GM10248 (cell line): Measurements from ENCODE around the gene FAM118B.
A peak's percentile ranks its signal among the peaks of the same experiment; 100 is the strongest.

ENCODE experiments used
- CTCF ChIA-PET: fragments of 300-600 bp; sonication (Branson Sonifier 250); formaldehyde crosslinking; extraction: SDS; loops from one replicate; lab custom pipeline; 2021; ENCODE audit warnings: antibody characterized with exemption; lab: Yijun Ruan, JAX
- POLR2A ChIA-PET: fragments of 350-650 bp; sonication (Branson Sonifier 250); formaldehyde crosslinking; extraction: SDS; loops from one replicate; lab custom pipeline; 2020; ENCODE audit warnings: antibody characterized with exemption; lab: Yijun Ruan, JAX
- DNase-seq: peaks from one replicate; pipeline ENCODE4 v3.0.0; 2012; ENCODE audit errors: extremely low spot score
- TF ChIP-seq, protein P1 (sequence below): IDR thresholded peaks from 2 replicates; pipeline ENCODE4 v1.5.1; 2012; ENCODE audit warnings: mild to moderate bottlenecking, low read depth; ENCODE audit errors: extremely low read depth, missing control alignments, control extremely low read depth

Gene FAM118B

DNA sequence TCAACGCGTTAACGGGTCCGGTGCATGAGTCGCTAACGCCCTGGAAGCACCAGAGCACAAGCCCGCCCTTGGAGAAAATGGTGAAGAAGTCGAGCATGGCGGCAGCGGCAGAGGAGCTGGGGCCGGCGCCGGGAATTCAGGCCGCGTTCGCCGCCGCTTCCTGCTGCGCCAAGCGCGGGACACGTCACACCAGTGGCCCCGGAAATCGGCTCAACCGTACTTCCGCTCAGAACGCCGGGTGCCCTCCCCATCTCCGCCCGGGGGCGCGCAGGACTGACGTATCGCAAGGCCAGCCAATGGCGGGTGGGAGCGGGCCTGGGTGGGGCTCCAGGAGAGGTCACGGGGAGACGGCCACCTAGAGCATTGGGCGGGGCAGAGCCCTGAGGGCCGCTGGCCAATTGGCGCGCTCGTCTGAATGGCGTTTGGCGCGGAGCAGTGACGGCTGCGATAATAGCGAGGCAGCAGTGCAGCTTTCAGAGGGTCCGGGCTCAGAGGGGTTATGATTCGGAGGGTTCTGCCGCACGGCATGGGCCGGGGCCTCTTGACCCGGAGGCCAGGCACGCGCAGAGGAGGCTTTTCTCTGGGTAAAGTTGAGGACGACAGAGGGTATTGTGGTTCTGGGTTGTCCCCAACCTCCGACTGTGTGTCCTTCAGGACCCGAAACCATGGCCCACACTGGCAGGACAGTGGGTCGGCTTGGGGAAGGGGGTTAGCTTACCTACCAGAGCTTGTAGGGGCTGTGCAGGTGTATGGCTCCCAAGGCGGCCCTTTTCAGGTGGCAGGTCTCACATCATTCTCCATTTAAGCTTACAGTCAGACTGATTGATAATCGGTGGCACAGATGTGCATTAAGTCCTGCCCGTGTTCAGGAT, 57.4 kb downstream of the FAM118B start, which contains the start of the genes FOXRED1 and SRPRA:
FOXRED1 (plus strand) TSS at position 447 of the 872 bp plus-strand sequence; CDS start at position 500, 53 bp downstream.
SRPRA (minus strand) TSS at position 188 of the 872 bp plus-strand sequence; CDS start at position 97, 91 bp downstream.
- peak; percentile 100 for DNase-seq
- ChIA-PET POLR2A (interaction anchor here (1.0 to 1.2 kb wide), 2 partner anchors 10 to 38 kb away, joined by 3 read pairs; no protein-coding TSS in a partner anchor), CTCF (interaction anchor here (1.0 to 1.5 kb wide), 3 partner anchors 11 to 211 kb away, joined by 5 to 7 read pairs (median 6); no protein-coding TSS in a partner anchor)
- TF ChIP-seq, protein P1, sequence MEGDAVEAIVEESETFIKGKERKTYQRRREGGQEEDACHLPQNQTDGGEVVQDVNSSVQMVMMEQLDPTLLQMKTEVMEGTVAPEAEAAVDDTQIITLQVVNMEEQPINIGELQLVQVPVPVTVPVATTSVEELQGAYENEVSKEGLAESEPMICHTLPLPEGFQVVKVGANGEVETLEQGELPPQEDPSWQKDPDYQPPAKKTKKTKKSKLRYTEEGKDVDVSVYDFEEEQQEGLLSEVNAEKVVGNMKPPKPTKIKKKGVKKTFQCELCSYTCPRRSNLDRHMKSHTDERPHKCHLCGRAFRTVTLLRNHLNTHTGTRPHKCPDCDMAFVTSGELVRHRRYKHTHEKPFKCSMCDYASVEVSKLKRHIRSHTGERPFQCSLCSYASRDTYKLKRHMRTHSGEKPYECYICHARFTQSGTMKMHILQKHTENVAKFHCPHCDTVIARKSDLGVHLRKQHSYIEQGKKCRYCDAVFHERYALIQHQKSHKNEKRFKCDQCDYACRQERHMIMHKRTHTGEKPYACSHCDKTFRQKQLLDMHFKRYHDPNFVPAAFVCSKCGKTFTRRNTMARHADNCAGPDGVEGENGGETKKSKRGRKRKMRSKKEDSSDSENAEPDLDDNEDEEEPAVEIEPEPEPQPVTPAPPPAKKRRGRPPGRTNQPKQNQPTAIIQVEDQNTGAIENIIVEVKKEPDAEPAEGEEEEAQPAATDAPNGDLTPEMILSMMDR = no peak

DNA sequence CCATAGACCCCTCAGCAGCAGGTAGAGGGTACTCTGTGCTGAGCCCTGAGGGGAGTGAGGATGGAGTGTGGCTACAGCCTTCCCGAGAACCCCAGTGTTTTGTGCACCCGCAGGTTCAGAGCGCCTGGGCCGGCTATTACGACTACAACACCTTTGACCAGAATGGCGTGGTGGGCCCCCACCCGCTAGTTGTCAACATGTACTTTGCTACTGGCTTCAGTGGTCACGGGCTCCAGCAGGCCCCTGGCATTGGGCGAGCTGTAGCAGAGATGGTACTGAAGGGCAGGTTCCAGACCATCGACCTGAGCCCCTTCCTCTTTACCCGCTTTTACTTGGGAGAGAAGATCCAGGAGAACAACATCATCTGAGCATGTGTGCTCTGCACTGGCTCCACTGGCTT, 65.7 kb downstream of the FAM118B start:
- TF ChIP-seq, protein P1 = no peak
- DNase-seq = no peak
- ChIA-PET CTCF (no interaction called here), POLR2A (no interaction called here)

DNA sequence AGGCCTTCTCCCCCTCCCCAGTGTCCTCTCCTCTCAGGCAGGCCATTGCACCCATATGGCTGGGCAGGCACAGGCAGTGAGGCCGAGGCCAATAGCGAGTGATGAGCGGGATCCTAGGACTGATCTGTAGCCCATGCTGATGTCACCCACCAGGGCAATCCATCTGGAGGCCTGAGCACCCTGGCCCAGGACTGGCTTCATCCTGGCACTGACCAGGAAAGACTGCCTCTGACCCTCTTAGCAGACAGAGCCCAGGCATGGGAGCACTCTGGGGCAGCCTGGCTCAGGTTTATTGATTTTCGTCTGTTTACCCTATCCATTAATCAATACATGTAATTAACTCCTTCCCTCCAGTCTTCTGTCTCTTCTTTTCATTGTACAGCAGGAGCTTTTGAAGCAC, 66.2 kb downstream of the FAM118B start:
- CTCF ChIA-PET = no interaction called here
- POLR2A ChIA-PET = interaction anchor here (0.5 kb wide), 1 partner anchor 54 kb away, joined by 3 read pairs; no protein-coding TSS in a partner anchor

DNA sequence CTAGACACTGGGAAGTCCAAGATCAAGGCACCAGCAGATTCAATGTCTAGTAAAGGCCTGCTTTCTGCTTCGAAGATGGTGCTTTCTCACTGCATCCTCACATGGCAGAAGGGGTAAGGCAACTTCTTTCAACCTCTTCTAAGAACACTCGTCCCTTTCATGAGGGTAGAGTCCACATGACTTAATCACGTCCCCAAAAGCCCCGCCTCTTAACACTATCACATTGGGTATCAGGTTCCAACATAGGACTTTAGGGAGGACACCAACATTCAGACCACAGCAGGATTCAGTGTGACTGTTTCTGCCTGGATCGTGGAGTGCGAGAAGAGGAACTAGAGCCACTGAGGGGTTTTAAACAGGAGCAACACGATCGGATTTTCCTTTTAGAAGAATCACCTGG, 67.6 kb downstream of the FAM118B start:
- DNase-seq = no peak
- TF ChIP-seq, protein P1 = no peak
- CTCF ChIA-PET = no interaction called here
- POLR2A ChIA-PET = no interaction called here

More for the DNA sequence above, 66.2 kb downstream of the FAM118B start:
- DNase-seq = no peak
- TF ChIP-seq, protein P1 = no peak

DNA sequence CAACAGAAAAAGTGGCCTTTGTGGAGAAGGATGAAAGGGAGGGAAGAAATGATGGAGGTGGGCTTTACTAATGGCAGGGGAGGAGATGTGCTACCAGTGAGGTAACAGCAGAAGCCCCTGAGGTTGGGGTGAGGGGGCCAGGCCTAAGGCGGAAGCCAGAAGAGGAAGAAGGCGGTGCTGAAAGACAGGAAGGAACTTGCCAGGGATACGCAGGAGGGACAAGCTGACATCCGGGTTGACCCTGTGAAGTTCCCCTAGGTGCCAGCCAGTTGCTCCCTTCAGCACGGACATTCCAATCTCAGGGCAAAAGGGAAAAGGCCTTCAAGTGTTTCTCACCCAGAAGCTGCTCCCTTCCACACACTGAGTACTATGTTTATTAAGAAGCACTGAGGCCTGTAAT, 69.0 kb downstream of the FAM118B start:
- POLR2A ChIA-PET = no interaction called here
- CTCF ChIA-PET = no interaction called here
- TF ChIP-seq, protein P1 = no peak
- no peak for DNase-seq

DNA sequence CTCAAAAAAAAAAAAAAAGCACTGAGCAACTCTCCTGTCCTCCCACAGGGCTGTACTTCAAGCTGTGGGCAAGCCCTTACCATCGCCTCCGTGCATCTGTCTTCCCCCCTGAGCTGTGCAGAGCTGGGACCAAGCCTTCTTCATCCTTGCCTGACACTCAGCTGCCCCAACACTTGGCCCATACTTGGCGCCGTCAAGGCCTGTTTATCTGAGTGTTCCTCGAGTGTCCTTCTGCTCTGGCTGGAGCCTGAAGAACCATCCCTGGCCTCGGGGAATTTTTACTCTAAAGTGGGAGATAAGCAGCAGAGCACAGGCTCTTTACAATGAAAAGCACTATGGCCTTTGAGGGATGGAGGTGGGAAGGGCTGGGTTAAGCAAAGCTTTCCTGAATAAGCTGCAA, 69.7 kb downstream of the FAM118B start:
- POLR2A ChIA-PET = no interaction called here
- no peak for DNase-seq
- CTCF ChIA-PET = interaction anchor here (1.0 to 1.7 kb wide), 4 partner anchors 9 to 29 kb away, joined by 4 to 6 read pairs (median 5); no protein-coding TSS in a partner anchor
- TF ChIP-seq, protein P1 = no peak
